Erythroblast (primary cell): ENCODE measurements around the gene CTIF.
A peak's percentile ranks its signal among the peaks of the same experiment; 100 is the strongest.
"Not testable (repeated sequence)": the region's sequence is repeated elsewhere in the genome, so short reads cannot be mapped to it uniquely, and the experiment has no call there.

Experiments
- DNase-seq, 2 experiments: peaks; one replicate each; lab custom pipeline; 2025; lab: John Stamatoyannopoulos, UW
- GATA1 ChIP-seq: IDR thresholded peaks from 2 replicates; pipeline ENCODE4 v1.6.1; 2011; ENCODE audit warnings: low read depth, mild to moderate bottlenecking, control low read depth, low read length, moderate library complexity
- POLR2A ChIP-seq: IDR thresholded peaks from 2 replicates; pipeline ENCODE4 v1.6.1; 2011; ENCODE audit warnings: mild to moderate bottlenecking, low read length

CTIF gene

GRCh38 chr18:48702346-48703027 lies 163.7 kb downstream of the CTIF start:
- DNase-seq, result no peak
- TF ChIP-seq GATA1 (no peak), POLR2A (no peak)

- TF ChIP-seq GATA1 (no peak), POLR2A (no peak)
- DNase-seq, result no peak
Measured at GRCh38 chr18:48703028-48703386, 164.2 kb downstream of the CTIF start.

GRCh38 chr18:48703418-48703817 lies 164.6 kb downstream of the CTIF start:
- TF ChIP-seq POLR2A (no peak), GATA1 (no peak)
- no peak for DNase-seq

GRCh38 chr18:48705043-48705442 lies 166.2 kb downstream of the CTIF start:
- no peak for DNase-seq

GRCh38 chr18:48705531-48705930 lies 166.7 kb downstream of the CTIF start:
- TF ChIP-seq POLR2A (no peak), GATA1 (no peak)
- no peak for DNase-seq

More at GRCh38 chr18:48705043-48705442, 166.2 kb downstream of the CTIF start:
- no peak for TF ChIP-seq GATA1
- TF ChIP-seq POLR2A, result no peak

GRCh38 chr18:48706731-48707130 lies 167.9 kb downstream of the CTIF start:
- no peak for DNase-seq
- TF ChIP-seq GATA1, result no peak
- TF ChIP-seq POLR2A, result no peak

GRCh38 chr18:48707636-48708296 lies 168.9 kb downstream of the CTIF start:
- no peak for DNase-seq
- TF ChIP-seq POLR2A, result no peak
- TF ChIP-seq GATA1, result no peak

- TF ChIP-seq GATA1, result no peak
- TF ChIP-seq POLR2A, result no peak
- DNase-seq, result no peak
Measured at GRCh38 chr18:48708807-48709206, 170.0 kb downstream of the CTIF start.

- no peak for DNase-seq
- TF ChIP-seq GATA1, result no peak
- no peak for TF ChIP-seq POLR2A
Measured at GRCh38 chr18:48709371-48710062, 170.7 kb downstream of the CTIF start.

- DNase-seq, result peak; percentile 33 to 48
- TF ChIP-seq GATA1 (no peak), POLR2A (no peak)
Measured at GRCh38 chr18:48711651-48712486, 173.0 kb downstream of the CTIF start.

GRCh38 chr18:48713309-48713708 lies 174.5 kb downstream of the CTIF start:
- no peak for DNase-seq
- TF ChIP-seq GATA1 (no peak), POLR2A (no peak)

- no peak for DNase-seq
- TF ChIP-seq POLR2A (no peak), GATA1 (no peak)
Measured at GRCh38 chr18:48714873-48715272, 176.0 kb downstream of the CTIF start.

- TF ChIP-seq GATA1 (no peak), POLR2A (no peak)
- no peak for DNase-seq
Measured at GRCh38 chr18:48715711-48716361, 177.0 kb downstream of the CTIF start.

- not testable (repeated sequence) for DNase-seq
Measured at GRCh38 chr18:48717227-48717626, 178.4 kb downstream of the CTIF start.
